GM19043 (cell line): ENCODE results near the gene DRGX.
A peak's percentile ranks its signal among the peaks of the same experiment; 100 is the strongest.

ENCODE experiments used
- ATAC-seq: cut with Tn5 transposase; IDR thresholded peaks from one replicate; pipeline ENCODE4 v1.9.1; 2021; ENCODE audit warnings: low read depth; ENCODE audit not compliant: unreplicated experiment

Gene DRGX

GRCh38 chr10:49364051-49364450 is 31.8 kb downstream of the DRGX start:
- ATAC-seq: no peak

DNA sequence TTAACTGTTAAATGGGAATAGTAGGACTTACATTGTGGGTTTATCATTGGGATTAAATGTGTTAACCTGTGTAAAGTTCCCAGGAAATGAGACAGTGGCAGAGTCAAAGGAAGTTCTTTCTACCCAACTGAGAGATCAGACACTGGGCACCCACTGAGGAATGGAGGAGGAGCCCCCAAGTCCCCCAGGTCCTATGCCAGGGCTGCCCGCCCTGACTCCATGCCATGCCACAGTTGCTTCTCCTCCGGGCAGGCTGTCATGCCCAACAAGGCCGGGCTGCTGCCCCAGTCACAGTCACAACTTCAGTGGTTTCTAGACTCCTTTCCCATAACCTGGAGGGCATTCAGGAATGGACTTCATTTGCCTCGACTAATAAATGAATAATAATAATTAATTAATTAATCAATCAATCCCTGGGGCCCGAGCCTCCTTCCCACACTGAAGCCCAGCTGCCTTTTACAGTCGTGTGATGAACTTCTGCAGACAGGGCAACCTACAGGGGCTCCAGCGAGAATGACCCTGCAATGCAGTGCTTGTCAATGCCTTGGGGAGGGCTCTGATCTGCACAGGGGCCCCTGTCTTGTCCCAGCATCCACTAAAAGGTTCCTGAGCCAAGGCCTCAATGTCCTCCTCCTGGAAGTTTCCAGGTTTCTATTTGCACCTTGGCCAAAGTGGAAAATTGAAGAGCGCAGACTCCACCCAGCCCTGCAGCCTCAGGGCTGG is 32.4 kb downstream of the DRGX start:
- ATAC-seq: no peak

DNA sequence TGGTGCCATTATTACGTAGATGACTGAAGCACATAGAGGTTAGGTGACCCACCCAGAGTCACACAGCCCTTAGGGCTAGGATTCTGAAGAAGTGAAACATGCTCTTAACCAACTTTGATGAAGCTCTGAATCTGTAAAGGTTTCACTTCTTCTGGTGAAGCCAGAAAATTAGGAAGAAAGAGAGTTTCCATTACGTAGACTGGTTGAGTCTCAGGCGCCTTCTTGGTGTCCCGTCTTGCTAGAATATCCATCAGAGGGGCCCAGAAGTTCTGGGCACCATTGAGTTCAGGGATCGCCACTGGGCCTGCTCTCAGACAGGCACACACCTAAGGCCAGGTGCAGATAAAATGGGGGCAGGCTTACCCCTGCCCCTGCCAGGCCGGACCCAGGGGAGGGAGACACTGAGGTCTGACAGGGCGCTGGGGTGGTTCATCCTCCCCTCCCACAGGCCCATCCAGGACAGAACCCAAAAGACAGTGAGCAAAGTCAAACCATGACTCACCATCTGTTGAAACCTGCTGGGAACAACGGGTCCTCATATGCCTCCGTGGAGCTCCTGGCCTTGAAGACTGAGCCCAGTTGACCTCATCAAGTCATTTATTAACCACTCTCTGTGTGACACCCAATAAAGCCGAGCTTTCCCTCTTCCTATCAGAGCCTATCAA is 33.2 kb downstream of the DRGX start:
- peak; percentile 81 for ATAC-seq

GRCh38 chr10:49361735-49362568 is 33.9 kb downstream of the DRGX start:
- ATAC-seq: no peak

DNA sequence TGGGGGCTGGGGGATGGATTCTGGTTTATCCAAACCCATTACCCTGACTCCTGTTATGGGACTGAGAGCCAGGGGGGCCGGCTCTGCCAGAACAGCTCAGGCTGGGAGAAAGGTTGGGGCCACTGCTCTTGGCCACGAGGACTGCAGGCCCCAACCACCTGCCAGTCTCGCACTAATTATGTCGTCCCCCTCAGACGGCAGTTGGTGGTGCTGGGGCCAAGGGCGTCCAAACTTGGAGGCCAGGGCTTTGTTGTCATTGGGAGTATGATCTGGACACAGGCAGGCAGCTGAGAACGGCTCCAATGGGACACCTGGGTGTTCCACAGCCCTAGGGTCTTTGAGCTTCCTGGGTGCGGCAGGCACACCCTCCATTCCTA is 34.7 kb downstream of the DRGX start:
- no peak for ATAC-seq

- no peak for ATAC-seq
Measured at GRCh38 chr10:49360271-49361177, 35.4 kb downstream of the DRGX start.

- ATAC-seq: no peak
Measured at GRCh38 chr10:49359349-49360270, 36.3 kb downstream of the DRGX start.

- ATAC-seq: no peak
Measured at GRCh38 chr10:49357910-49358309, 38.0 kb downstream of the DRGX start.

GRCh38 chr10:49356944-49357343 is 38.9 kb downstream of the DRGX start:
- no peak for ATAC-seq

DNA sequence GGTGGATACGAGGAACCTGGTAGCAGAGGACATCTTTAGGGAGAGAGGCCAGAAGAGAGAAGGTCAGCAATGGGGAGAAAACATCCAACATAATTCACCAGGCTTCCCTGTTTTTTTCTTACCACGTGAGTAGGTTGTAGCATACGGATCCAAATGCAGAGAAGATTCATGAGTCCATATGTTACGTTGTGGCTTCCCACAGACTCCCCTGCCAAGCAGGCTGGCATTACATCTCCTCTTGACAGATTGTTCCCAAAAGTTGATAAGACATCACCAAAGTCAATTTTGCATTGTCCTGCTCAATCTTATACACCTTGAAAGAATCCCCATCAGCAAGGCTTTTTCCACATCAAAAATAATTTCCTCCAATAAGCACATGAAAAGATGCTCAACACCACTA is 39.7 kb downstream of the DRGX start:
- no peak for ATAC-seq

- no peak for ATAC-seq
Measured at GRCh38 chr10:49355221-49355620, 40.7 kb downstream of the DRGX start.

DNA sequence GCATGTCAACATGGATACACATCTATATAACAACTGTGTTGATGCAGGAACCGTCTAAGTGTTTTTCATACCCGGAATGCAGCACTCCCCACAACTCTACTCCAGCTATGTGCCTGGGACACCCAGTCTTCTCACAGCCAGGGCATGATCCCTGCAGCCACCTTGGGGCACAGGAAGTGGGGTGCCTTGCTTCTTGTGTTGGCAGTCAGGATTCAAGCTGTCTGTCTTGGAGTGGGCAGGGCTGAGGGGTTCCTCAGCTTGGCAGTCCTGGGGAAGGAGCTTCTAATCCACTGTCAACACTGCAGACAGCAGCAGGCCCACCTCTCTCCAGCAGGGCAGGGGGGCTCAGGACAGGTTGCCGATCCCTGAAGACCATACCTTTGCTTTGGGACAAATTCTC is 41.3 kb downstream of the DRGX start:
- no peak for ATAC-seq

- no peak for ATAC-seq
Measured at GRCh38 chr10:49353895-49354566, 41.9 kb downstream of the DRGX start.

DNA sequence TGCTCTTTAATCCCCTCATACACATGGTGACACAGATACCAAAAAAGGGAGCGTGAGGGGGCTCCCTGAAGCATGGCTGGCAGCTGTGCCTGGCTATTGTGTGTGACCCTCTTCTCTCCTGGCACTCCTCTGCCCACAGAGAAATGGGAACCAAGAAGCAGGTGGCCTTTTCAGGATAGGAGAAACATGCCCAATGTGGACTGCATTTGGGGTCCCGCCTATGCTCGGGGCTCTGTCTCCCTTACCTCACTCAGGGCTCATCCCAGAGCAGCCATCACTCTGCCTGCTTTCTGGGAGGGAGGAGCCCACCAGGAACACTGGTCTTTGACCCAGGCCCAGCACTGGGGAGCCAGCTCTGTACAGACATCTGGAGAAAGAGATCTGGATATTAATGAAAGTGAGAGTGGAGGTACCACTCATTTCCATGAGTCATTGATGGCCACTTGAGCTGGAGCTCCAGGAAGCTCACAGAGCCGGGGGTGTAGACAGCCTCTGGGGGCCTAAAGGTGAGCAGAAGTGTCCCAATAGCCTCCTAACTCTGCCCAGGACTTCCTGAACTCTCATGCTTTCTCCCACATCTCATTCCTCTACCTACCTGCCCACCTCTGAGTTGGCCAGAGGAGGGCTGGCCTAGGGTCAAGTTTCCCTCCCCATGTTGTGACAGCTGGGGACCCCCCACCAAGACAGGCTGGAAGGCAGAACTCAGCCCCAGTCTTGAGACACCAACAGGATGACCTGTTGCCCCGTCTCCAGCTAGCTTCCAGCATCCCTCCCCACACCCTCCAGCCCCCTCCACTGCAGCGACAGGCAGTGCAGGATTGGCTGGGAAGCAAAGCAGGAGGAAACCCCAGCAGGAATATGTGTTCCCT is 42.6 kb downstream of the DRGX start:
- ATAC-seq: no peak

DNA sequence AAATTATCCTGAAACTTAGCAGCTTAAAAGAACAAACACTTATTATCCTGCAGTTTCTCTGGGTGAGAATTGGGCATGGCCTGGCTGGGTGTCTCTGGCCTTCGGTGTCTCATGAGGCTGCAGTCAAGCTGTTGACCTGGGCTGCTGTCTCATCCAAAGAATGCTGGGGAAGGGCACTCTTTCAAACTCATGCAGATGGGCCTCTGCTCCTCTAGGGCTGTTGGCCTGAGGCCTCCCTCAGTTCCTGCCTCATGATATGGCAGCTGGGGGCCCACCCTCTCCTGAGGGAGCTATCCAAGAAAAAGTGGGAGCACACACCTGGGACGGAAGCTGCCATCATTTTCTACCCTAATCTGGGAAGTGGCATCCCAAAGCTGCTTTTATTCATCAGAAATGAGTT is 43.6 kb downstream of the DRGX start:
- no peak for ATAC-seq

- ATAC-seq: no peak
Measured at GRCh38 chr10:49351669-49352068, 44.2 kb downstream of the DRGX start.

- no peak for ATAC-seq
Measured at GRCh38 chr10:49350846-49351532, 44.9 kb downstream of the DRGX start.
